ENCODE data around the gene POP7. TPM values are rescaled to one million over a fixed set of nuclear protein-coding genes. Genes with fewer than 3 reads are reported as not detected.
"Not testable (repeated sequence)": the region's sequence is repeated elsewhere in the genome, so short reads cannot be mapped to it uniquely, and the experiment has no call there.

The POP7 gene
- total RNA-seq, 1 donor from 2014 or later = 23.9 TPM

DNA sequence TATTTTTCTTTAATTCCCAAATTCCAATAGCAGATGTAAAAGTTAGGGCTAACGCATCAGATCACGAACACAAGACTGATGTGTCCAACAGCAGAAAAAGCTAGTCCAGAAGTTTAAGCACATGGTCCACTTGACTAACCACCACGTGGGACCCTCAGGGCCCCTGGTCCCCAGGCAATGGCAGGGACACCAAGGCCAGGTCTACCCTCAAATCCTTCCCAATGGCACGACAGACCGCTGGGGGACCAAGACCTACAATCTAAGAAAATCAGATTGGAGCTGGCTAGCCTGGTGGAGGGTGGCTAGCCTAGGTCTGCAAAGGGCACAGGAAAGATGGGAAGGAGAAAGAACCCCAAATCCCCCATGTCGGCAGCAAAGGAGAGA, 13.4 kb upstream of the POP7 start:
- DNase-seq = no peak

DNA sequence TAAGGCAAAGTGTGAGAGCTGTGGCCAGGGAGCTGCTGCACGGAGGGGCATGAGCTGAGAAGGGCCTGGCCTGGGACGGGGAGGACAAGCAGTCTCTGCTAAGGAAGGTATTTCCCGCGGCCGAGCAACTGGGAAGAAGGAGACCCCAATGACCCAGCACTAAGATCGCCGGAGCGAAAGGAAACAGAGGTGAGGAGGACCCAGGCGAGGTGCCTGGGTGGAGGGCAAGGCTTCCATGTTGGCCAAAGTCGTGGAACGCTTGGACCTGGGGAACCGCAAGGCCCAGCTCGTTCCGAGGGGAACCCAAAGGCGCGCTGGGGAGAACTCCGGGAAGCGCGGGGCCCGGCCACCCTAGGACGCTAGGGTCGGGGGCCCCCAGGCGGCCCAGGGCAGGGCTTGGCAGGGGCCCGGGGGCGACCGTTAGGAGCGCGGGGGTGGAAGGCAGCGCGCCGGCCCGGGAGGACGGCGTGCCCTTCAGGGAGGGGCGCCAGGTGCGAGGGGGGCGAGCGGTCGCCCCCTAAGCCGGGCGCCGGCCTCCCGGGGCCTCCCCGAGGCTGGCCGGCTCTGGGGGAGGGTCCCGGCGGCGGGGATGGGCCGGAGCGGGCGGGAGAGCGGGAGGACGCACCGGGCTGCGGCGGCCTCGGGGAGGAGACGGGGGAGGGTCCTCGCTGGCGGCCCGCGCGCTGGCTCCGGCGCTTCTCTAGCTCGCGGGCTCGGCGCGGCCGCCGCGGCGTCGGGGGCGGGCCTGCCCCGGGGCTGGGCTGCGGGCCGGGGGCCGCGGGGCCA, 12.4 kb upstream of the POP7 start:
- DNase-seq = no peak

DNA sequence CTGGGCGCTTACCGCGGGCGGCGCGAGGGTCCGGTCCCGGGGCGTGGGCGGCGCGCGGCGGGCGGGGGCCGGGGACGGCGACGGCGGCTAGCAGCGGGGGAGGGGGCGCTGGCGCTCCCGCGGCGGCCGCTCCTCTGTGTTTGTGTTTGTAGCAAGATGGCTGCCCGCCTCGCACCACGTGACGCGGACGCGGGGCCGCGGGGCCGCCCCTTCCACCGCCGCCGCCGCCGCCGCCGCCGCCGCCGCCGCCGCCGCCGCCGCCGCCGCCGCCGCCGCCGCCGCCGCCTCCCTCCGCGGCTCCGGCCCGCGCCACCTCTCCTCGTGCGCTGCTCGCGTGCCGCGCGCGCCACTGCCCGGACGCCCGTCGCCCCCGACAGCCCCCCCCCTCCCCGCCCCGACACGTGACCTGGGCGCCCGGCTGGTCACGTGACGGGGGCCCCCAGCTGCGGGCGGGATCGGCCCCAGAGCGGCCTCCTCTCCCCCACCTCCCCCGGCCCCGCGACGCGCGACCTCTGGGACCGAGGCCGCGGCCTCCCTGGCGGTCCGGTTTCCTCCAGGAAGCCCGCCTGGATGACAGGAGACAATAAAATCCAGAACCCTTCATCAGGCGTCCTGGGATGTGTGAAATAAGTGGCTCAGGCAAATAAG, 11.7 kb upstream of the POP7 start, which contains the start of gene GIGYF1:
GIGYF1 (minus strand) TSS at position 153 of the 648 bp plus-strand sequence. CDS start 6,012 bp downstream, outside the sequence.
- DNase-seq = peak; percentile 14

DNA sequence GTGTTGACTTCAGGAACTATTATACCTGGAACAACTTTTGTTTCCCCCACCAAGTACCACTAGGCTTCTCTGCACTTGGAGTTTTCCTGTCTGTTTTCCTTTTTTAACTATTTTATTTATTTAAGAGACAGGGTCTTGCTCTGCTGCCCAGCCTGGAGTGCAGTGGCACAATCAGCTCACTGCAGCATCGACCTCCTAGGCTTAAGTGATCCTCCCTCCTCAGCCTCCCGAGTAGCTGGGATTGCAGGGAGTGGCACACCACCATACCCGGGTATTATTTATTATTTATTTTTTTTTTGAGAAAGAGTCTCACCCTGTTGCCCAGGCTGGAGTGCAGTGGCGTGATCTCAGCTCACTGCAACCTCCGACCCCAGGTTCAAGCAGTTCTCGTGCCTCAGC, 9.8 kb upstream of the POP7 start:
- no peak for DNase-seq

DNA sequence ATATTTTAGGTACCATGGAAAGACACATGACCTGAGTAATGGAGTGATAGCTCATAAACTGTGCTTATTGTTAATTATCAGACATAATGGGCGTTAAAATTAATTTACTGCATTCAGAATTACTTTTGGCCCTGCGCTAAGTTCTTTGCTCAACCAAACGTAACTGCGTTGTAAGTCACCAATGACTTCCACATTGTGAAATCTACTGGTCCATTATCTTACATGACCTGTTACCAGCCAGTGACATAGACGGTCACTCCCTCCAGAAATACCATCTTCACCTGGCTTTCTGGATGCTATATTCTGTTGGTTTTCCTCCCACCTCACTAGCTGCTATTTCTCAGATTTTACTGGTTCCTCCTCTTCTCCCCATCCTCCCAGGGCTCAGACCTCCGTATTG, 6.9 kb upstream of the POP7 start:
- DNase-seq = no peak

DNA sequence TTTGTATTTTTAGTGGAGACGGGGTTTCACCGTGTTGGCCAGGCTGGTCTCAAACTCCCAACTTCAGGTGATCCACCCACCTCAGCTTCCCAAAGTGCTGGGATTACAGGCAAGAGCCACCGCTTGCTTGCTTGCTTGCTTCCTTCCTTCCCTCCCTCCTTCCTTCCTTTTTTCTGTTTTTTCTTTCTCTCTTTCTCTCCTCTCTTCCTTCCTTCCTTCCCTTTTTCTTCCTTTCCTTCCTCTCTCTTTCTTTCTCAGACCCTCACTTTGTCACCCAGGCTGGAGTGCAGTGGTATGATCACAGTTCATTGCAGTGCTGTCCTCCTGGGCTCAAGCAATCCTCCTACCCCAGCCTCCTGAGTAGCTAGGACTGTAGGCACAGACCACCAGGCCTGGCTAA, 4.8 kb upstream of the POP7 start:
- DNase-seq = not testable (repeated sequence)

DNA sequence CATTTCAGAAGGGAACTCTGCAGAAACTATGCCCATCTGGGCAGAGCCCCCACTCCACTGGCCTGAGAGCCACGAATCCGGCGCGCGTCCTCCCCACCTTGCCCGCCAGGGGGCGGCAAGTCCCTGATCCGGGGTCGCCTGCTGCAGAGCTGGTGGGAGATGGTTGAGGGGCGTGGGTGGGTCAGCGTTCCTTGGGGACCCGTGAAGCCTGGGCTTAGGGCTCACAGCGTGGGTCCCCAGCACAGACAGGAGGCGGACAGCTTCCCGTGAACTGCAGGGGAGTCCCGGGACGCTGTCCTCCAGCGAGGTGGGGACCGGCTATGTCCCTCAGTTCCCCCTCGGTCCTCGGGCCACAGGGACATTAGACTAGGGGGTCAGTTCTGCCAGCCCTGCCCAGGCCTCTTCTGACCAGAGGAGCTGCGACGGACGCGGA, 585 bp upstream of the POP7 start:
- DNase-seq = peak; percentile 70

DNA sequence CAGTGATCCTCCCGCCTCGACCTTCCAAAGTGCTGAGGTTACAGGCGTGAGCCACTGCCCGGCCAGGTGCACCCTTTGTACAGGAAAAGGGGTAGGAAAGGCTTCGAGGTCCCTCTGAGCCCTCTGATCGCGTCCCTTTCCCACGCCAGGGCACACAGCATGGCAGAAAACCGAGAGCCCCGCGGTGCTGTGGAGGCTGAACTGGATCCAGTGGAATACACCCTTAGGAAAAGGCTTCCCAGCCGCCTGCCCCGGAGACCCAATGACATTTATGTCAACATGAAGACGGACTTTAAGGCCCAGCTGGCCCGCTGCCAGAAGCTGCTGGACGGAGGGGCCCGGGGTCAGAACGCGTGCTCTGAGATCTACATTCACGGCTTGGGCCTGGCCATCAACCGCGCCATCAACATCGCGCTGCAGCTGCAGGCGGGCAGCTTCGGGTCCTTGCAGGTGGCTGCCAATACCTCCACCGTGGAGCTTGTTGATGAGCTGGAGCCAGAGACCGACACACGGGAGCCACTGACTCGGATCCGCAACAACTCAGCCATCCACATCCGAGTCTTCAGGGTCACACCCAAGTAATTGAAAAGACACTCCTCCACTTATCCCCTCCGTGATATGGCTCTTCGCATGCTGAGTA, 871 bp downstream of the POP7 start:
- DNase-seq = no peak

DNA sequence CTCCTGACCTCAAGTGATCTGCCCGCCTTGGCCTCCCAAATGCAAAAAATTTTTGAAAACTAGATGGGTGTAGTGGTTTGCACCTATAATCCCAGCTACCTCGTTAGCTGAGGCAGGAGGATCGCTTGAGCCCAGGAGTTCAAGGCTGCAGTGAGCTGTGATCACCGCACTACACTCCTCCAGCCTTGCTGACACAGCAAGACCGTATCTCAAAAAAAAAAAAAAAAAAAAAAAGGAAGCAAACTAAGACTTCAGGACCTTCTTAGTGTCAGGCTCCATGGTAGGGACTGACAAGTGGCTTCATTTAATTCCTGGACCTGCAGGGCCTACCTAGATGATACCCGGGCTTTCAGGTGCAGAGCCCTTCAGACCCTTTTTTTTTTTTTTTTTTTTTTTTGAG, 2.5 kb downstream of the POP7 start:
- no peak for DNase-seq

DNA sequence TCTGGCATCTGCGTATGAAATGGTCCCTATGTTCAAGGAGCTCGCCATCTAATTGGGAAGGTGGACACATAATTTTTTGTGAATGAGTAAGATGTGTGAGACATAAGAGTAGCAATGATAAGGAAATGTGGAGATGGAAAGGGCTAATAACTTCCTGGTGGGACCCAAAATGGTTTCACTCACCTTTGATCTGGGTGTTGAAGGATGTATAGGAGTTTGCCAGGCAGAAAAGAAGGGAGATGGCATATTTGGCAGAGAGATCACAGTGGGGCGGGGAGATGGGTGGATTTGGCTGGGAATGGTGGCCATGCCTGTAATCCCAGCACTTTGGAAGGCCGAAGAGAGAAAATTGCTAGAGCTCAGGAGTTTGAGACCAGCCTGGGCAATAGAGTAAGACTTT, 4.5 kb downstream of the POP7 start:
- no peak for DNase-seq

DNA sequence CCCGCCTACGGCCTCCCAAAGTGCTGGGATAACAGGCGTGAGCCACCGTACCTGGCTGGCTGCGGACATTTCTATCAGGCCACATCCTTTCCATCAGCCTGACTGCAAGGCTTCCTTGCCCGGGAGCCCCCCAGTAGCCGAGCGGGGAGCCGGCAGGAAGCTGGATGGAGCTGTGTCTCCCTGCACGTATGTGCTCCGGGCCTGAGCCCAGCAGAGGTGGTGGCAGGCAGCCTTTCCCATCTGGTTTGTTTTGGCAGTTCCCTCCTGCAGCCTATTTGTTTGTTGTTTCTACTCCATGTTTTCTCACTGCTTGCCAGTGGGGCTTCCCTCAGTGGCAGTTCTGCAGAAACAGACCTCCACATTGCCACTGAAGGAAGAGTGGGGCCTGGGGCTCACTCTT, 5.4 kb downstream of the POP7 start:
- no peak for DNase-seq

DNA sequence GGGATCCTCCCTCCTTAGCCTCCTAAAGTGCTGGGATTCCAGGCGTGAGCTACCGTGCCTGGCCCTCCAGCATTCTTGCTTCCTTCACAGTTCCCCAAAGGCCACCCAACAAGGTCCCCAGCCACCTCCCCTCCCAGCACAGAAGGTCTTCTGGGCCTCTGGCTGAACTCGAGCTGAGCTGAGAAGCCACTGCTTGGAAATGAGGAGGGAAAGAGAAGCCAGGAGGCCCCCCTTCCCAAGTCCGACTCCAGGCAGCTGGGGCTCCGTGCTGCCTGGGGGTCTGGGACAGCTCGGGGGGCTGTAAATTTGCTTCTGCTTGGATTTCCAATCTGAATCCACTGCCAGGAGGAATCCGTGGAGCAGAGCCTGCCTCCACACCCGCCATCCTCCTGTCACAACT, 8.8 kb downstream of the POP7 start:
- DNase-seq = no peak

DNA sequence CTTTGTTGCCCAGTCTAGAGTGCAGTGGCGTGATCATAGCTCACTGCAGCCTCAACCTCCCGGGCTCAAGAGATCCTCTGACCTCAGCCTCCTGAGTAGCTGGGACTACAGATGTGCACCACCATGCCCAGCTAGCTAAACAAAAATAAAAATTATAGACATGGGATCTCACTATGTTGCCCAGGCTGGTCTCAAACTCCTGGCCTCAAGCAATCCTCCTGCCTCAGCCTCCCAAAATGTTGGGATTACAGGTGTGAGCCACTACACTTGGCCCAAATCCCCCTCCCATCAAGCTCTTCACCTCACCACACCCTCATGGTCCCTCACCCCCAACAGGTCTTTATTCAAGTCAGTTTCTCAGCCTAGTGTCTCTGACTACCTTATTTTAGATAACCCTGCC, 11.2 kb downstream of the POP7 start:
- not testable (repeated sequence) for DNase-seq

DNA sequence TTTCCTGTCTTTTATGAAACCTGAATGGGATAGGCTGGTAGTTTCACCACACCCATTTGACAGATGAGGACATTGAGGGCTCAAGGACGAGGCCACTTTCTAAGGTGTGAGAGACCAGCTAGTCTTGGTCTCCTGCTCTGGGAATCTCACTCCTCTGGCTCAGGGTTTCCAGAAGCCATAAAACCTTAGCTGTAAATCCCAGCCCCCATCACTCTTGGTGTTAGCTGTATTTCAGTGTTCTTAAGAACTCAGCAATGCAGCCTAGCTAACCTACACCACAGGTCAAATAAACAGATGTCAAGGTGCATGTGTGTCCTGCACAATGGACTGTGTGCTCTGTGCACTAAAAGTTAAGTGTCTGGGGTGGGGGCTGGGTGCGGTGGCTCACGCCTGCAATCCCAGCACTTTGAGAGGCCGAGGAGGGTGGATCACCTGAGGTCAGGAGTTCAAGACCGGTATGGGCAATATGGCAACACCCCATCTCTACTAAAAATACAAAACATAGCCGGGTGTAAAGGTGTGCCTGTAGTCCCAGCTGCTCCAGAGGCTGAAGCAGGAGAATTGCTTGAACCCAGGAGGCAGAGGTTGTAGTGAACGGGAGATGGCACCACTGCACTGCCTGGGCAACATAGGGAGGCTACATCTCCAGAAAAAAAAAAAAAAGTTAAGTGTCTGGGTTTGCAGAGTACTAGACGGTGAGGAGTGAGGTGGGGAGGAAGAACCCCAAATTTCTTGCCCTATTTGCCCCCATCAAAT, 13.8 kb downstream of the POP7 start:
- no peak for DNase-seq

DNA sequence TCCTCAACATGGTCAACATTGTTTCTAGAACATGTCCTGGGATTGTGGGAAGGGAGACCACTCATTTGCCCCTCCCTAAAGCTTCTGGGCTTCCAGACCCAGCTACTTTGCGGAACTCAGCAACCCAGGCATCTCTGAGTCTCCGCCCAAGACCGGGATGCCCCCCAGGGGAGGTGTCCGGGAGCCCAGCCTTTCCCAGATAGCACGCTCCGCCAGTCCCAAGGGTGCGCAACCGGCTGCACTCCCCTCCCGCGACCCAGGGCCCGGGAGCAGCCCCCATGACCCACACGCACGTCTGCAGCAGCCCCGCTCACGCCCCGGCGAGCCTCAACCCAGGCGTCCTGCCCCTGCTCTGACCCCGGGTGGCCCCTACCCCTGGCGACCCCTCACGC, 14.4 kb downstream of the POP7 start, which contains the start of gene EPO:
EPO (plus strand) TSS at position 190 of the 392 bp plus-strand sequence. CDS start 513 bp downstream, outside the sequence.
- no peak for DNase-seq

DNA sequence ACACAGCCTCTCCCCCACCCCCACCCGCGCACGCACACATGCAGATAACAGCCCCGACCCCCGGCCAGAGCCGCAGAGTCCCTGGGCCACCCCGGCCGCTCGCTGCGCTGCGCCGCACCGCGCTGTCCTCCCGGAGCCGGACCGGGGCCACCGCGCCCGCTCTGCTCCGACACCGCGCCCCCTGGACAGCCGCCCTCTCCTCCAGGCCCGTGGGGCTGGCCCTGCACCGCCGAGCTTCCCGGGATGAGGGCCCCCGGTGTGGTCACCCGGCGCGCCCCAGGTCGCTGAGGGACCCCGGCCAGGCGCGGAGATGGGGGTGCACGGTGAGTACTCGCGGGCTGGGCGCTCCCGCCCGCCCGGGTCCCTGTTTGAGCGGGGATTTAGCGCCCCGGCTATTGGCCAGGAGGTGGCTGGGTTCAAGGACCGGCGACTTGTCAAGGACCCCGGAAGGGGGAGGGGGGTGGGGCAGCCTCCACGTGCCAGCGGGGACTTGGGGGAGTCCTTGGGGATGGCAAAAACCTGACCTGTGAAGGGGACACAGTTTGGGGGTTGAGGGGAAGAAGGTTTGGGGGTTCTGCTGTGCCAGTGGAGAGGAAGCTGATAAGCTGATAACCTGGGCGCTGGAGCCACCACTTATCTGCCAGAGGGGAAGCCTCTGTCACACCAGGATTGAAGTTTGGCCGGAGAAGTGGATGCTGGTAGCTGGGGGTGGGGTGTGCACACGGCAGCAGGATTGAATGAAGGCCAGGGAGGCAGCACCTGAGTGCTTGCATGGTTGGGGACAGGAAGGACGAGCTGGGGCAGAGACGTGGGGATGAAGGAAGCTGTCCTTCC, 15.0 kb downstream of the POP7 start:
- no peak for DNase-seq

DNA sequence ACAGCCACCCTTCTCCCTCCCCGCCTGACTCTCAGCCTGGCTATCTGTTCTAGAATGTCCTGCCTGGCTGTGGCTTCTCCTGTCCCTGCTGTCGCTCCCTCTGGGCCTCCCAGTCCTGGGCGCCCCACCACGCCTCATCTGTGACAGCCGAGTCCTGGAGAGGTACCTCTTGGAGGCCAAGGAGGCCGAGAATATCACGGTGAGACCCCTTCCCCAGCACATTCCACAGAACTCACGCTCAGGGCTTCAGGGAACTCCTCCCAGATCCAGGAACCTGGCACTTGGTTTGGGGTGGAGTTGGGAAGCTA, 15.5 kb downstream of the POP7 start:
- no peak for DNase-seq

DNA sequence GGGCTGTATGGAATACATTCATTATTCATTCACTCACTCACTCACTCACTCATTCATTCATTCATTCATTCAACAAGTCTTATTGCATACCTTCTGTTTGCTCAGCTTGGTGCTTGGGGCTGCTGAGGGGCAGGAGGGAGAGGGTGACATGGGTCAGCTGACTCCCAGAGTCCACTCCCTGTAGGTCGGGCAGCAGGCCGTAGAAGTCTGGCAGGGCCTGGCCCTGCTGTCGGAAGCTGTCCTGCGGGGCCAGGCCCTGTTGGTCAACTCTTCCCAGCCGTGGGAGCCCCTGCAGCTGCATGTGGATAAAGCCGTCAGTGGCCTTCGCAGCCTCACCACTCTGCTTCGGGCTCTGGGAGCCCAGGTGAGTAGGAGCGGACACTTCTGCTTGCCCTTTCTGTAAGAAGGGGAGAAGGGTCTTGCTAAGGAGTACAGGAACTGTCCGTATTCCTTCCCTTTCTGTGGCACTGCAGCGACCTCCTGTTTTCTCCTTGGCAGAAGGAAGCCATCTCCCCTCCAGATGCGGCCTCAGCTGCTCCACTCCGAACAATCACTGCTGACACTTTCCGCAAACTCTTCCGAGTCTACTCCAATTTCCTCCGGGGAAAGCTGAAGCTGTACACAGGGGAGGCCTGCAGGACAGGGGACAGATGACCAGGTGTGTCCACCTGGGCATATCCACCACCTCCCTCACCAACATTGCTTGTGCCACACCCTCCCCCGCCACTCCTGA, 16.7 kb downstream of the POP7 start:
- DNase-seq = no peak

DNA sequence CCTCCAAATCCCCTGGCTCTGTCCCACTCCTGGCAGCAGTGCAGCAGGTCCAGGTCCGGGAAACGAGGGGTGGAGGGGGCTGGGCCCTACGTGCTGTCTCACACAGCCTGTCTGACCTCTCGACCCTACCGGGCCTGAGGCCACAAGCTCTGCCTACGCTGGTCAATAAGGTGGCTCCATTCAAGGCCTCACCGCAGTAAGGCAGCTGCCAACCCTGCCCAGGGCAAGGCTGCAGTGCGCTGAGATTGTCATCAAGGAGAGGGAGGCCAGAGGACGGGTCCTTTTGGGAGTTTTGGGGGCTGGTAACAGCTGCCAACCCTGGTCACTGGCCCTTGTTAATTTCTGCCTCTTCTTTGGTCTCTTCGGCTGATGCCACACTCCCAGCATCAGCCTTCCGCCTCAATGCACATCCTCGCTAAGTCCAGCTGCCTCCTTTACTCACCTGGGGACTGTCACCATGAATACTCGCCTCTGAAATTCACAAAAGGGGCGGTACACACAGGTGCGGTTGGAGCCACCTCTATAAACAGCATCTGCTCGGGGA, 17.9 kb downstream of the POP7 start:
- DNase-seq = no peak

DNA sequence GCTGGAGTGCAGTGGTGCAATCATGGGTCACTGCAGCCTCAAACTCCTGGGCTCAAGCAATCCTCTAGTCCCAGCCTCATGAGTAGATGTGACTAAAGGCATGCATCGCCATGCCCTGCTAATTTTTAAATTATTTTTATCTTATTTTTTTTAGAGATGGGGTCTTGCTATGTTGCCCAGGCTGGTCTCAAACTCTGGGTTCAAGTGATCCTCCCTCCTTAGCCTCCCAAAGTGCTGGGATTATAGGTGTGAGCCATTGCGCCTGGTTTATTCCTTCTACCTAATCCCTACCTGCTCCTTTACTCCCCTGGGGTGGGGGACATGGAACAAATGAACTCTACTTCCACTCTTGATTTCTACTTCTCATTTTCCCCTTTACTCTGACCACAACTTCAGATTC, 18.4 kb downstream of the POP7 start:
- DNase-seq = not testable (repeated sequence)
